ENCODE results near the gene AVPR2.

DNA sequence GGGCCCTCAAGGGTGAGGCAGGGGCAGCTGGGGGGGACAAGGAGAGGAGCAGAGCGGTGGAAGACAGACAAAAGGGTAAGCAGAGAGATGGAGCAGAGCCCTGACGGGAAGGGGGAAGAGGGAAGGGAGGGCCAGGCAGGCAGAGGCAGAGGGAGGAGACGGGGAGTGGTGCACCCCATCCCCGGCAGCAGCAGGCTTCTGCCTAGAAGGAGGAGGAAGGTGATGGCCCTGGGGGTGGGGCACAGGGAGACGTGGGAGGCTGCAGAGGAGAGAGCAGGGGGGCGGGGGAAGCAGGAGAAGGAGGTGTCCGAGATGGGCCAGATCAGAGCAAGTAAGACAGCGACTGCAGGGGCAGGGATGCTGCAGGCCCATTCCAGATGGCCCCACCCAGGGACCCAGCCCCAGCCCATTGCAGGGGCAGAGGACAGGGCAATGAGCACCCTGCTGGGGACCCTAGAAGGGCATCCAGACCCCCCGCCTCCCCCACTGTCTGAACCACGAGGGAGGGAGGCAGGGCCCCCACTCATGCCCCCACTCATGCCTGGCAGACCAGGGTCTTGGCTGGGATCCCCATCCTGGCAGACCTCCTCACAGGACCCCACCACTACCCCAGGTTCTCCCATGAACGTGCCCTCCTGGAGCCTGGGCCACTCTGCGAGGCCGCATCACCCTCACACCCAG lies 21.2 kb upstream of the AVPR2 start:
- TF ChIP-seq, protein P1, sequence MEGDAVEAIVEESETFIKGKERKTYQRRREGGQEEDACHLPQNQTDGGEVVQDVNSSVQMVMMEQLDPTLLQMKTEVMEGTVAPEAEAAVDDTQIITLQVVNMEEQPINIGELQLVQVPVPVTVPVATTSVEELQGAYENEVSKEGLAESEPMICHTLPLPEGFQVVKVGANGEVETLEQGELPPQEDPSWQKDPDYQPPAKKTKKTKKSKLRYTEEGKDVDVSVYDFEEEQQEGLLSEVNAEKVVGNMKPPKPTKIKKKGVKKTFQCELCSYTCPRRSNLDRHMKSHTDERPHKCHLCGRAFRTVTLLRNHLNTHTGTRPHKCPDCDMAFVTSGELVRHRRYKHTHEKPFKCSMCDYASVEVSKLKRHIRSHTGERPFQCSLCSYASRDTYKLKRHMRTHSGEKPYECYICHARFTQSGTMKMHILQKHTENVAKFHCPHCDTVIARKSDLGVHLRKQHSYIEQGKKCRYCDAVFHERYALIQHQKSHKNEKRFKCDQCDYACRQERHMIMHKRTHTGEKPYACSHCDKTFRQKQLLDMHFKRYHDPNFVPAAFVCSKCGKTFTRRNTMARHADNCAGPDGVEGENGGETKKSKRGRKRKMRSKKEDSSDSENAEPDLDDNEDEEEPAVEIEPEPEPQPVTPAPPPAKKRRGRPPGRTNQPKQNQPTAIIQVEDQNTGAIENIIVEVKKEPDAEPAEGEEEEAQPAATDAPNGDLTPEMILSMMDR (conservative IDR thresholded peaks at IDR 0.05): no peak
- TF ChIP-seq ZFX (IDR thresholded peaks at IDR 0.05): no peak

Measured in C4-2B (cell line).